GM06990 (cell line): ENCODE data around the gene COX7C.
"Not testable (repeated sequence)": the region's sequence is repeated elsewhere in the genome, so short reads cannot be mapped to it uniquely, and the experiment has no call there.

Source experiments
- DNase-seq: peaks from one replicate; pipeline ENCODE4 v3.0.0-alpha.2; 2011; ENCODE audit not compliant: insufficient read length; ENCODE audit errors: extremely low read depth
- H3K27me3 ChIP-seq: replicated peaks from 2 replicates; pipeline ENCODE4 v1.6.0; 2011; ENCODE audit warnings: low read length; ENCODE audit not compliant: control insufficient read depth, insufficient read depth
- H3K36me3 ChIP-seq: 2 replicates; pipeline ENCODE4 v1.5.1; 2011; ENCODE audit warnings: low read length; ENCODE audit not compliant: control insufficient read depth, insufficient read depth
- H3K4me3 ChIP-seq: replicated peaks from 2 replicates; pipeline ENCODE4 v1.5.1; 2011; ENCODE audit warnings: low read depth, mild to moderate bottlenecking, control low read depth, low read length
- CTCF ChIP-seq: IDR thresholded peaks from 2 replicates; pipeline ENCODE4 v1.5.1; 2011; ENCODE audit warnings: low read length, control low read depth, mild to moderate bottlenecking, inconsistent platforms; ENCODE audit not compliant: insufficient read depth, poor library complexity, severe bottlenecking

The COX7C gene

GRCh38 chr5:86617756-86618576 is at the start of gene COX7C:
COX7C (plus strand) TSS chr5:86617941; CDS start chr5:86618056, 115 bp downstream.
- H3K27me3 ChIP-seq: no peaks in the 10 kb centered on the region
- peak within 1 kb of the TSS; percentile 100 for H3K4me3 ChIP-seq
- H3K36me3 ChIP-seq: peaks cover 3% of the 10 kb centered on the region
- TF ChIP-seq CTCF: no peak
- peak; percentile 87 for DNase-seq

GRCh38 chr5:86569522-86570426 is 48.0 kb upstream of the COX7C start:
- H3K4me3 ChIP-seq, H3K27me3 ChIP-seq, H3K36me3 ChIP-seq, DNase-seq: not testable (repeated sequence)

GRCh38 chr5:86570427-86571083 is 47.2 kb upstream of the COX7C start:
- no peak overlapping the region for H3K4me3 ChIP-seq
- TF ChIP-seq CTCF: no peak
- no peaks in the 10 kb centered on the region for H3K36me3 ChIP-seq
- DNase-seq: peak; percentile 1
- no peaks in the 10 kb centered on the region for H3K27me3 ChIP-seq

- H3K27me3 ChIP-seq, H3K36me3 ChIP-seq, H3K4me3 ChIP-seq, DNase-seq: not testable (repeated sequence)
Observed at GRCh38 chr5:86571109-86571508, 46.6 kb upstream of the COX7C start.

- no peak overlapping the region for H3K4me3 ChIP-seq
- no peak for TF ChIP-seq CTCF
- DNase-seq: no peak
- no peaks in the 10 kb centered on the region for H3K36me3 ChIP-seq
- no peaks in the 10 kb centered on the region for H3K27me3 ChIP-seq
Observed at GRCh38 chr5:86572825-86573517, 44.8 kb upstream of the COX7C start.

- DNase-seq: no peak
- no peak overlapping the region for H3K4me3 ChIP-seq
- TF ChIP-seq CTCF: no peak
- H3K27me3 ChIP-seq: no peaks in the 10 kb centered on the region
- no peaks in the 10 kb centered on the region for H3K36me3 ChIP-seq
Observed at GRCh38 chr5:86579502-86579901, 38.2 kb upstream of the COX7C start.
